22Rv1 (cell line): ENCODE results near the gene NCAM2.

Source experiments
- H3K27ac ChIP-seq: fragments of 450-650 bp; 2 replicates; pipeline ENCODE4 v1.5.1; 2017
- CTCF ChIP-seq: fragments of 450-650 bp; IDR thresholded peaks from 2 replicates; pipeline ENCODE4 v1.5.1; 2017; ENCODE audit warnings: mild to moderate bottlenecking
- ZFX ChIP-seq: fragments of 450-650 bp; IDR thresholded peaks from 2 replicates; pipeline ENCODE4 v1.6.1; 2017; ENCODE audit warnings: antibody characterized with exemption, borderline replicate concordance

Gene NCAM2

GRCh38 chr21:21001591-21002100 is 3.4 kb downstream of the NCAM2 start:
- H3K27ac ChIP-seq: no peak overlapping the region
- no peak for TF ChIP-seq CTCF
- no peak for TF ChIP-seq ZFX

GRCh38 chr21:21002153-21002552 is 3.9 kb downstream of the NCAM2 start:
- TF ChIP-seq ZFX: no peak
- no peak for TF ChIP-seq CTCF
- no peak overlapping the region for H3K27ac ChIP-seq

GRCh38 chr21:21003701-21004100 is 5.5 kb downstream of the NCAM2 start:
- no peak overlapping the region for H3K27ac ChIP-seq
- peak; percentile 75 for TF ChIP-seq CTCF
- TF ChIP-seq ZFX: no peak

- TF ChIP-seq ZFX (no peak), CTCF (no peak)
- H3K27ac ChIP-seq: no peak overlapping the region
Measured at GRCh38 chr21:21007606-21008005, 9.4 kb downstream of the NCAM2 start.

- no peak for TF ChIP-seq ZFX
- TF ChIP-seq CTCF: no peak
- no peak overlapping the region for H3K27ac ChIP-seq
Measured at GRCh38 chr21:21010228-21010627, 12.0 kb downstream of the NCAM2 start.

GRCh38 chr21:21010698-21011097 is 12.5 kb downstream of the NCAM2 start:
- no peak overlapping the region for H3K27ac ChIP-seq
- no peak for TF ChIP-seq ZFX
- no peak for TF ChIP-seq CTCF

GRCh38 chr21:21018821-21019220 is 20.6 kb downstream of the NCAM2 start:
- H3K27ac ChIP-seq: no peak overlapping the region
- TF ChIP-seq CTCF: no peak
- no peak for TF ChIP-seq ZFX
